ENCODE data around the gene KDM4B.

DNA sequence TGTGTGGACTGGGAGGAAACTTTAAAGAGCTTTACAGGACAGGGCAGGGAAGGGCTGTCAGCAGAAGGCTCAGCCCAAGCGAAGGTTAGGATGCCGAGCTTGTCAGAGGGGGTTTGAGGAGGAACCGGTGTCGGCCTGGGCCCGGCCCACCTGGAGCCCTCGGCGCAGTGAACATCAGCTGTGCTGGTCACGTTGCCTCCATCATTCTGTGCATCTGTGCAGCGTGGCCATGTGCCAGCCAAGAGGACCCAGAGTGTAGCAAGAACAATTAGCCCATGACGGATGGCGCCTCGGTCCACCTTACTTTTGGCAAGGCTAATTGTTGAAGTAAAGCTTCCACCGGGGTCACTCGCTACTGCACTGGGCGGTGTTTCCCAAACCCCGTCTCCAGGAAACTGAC, 210.3 kb downstream of the KDM4B start:
- TF ChIP-seq, protein P1, sequence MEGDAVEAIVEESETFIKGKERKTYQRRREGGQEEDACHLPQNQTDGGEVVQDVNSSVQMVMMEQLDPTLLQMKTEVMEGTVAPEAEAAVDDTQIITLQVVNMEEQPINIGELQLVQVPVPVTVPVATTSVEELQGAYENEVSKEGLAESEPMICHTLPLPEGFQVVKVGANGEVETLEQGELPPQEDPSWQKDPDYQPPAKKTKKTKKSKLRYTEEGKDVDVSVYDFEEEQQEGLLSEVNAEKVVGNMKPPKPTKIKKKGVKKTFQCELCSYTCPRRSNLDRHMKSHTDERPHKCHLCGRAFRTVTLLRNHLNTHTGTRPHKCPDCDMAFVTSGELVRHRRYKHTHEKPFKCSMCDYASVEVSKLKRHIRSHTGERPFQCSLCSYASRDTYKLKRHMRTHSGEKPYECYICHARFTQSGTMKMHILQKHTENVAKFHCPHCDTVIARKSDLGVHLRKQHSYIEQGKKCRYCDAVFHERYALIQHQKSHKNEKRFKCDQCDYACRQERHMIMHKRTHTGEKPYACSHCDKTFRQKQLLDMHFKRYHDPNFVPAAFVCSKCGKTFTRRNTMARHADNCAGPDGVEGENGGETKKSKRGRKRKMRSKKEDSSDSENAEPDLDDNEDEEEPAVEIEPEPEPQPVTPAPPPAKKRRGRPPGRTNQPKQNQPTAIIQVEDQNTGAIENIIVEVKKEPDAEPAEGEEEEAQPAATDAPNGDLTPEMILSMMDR (IDR thresholded peaks at IDR 0.05 in 2 of 3, conservative IDR thresholded peaks at IDR 0.05 in 1 of 3; ENCODE audit: borderline replicate concordance in 1 of 3, insufficient read depth in 1 of 3, low read depth in 2 of 3, low read length in 2 of 3), result no peak
- TF ChIP-seq EZH2 (IDR thresholded peaks at IDR 0.05) (no peak), POLR2A (IDR thresholded peaks at IDR 0.05; ENCODE audit: borderline replicate concordance, extremely low read depth, insufficient read depth, insufficient read length) (no peak), EZH2phosphoT487 (IDR thresholded peaks at IDR 0.05; ENCODE audit: borderline replicate concordance) (no peak), CEBPB (IDR thresholded peaks at IDR 0.05; ENCODE audit: low read depth) (no peak), SP1 (IDR thresholded peaks at IDR 0.05; ENCODE audit: low read depth) (no peak), EGR1 (IDR thresholded peaks at IDR 0.05; ENCODE audit: low read depth) (no peak), SIN3A (IDR thresholded peaks at IDR 0.05; ENCODE audit: low read depth) (no peak)
- TF ChIP-seq, protein P2, sequence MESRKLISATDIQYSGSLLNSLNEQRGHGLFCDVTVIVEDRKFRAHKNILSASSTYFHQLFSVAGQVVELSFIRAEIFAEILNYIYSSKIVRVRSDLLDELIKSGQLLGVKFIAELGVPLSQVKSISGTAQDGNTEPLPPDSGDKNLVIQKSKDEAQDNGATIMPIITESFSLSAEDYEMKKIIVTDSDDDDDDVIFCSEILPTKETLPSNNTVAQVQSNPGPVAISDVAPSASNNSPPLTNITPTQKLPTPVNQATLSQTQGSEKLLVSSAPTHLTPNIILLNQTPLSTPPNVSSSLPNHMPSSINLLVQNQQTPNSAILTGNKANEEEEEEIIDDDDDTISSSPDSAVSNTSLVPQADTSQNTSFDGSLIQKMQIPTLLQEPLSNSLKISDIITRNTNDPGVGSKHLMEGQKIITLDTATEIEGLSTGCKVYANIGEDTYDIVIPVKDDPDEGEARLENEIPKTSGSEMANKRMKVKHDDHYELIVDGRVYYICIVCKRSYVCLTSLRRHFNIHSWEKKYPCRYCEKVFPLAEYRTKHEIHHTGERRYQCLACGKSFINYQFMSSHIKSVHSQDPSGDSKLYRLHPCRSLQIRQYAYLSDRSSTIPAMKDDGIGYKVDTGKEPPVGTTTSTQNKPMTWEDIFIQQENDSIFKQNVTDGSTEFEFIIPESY (IDR thresholded peaks at IDR 0.05; ENCODE audit: extremely low read depth, insufficient replicate concordance, low read length), result no peak

All from HCT116 (cell line).